Body of pancreas (tissue), 4 donors: ENCODE results near the gene ADAMTS17. TPM values are rescaled to one million over a fixed set of nuclear protein-coding genes. Genes with fewer than 3 reads are reported as not detected.

Experiments
- ATAC-seq: fragments of 150-250 bp; one replicate; pipeline ENCODE4 v1.9.1; 2016
- DNase-seq, 4 donors: peaks; one replicate each; pipeline ENCODE4 v3.0.0-alpha.2; 2019
- H3K27ac ChIP-seq, 4 donors: fragments of 200-600 bp; sonication (generic); 1 replicate in 3 of 4; 2 replicates in 1 of 4; pipeline versions ENCODE4 v1.5.1 to v1.6.1; 2016 to 2019; ENCODE audit warnings: mild to moderate bottlenecking in 1 of 4, mixed read lengths in 1 of 4, moderate library complexity in 1 of 4
- H3K27me3 ChIP-seq, 2 donors: fragments of 200-600 bp; sonication (generic); one replicate each; pipeline ENCODE4 v1.6.0; 2016; ENCODE audit warnings: mild to moderate bottlenecking in 1 of 2
- H3K36me3 ChIP-seq, 2 donors: fragments of 200-600 bp; sonication (generic); replicated peaks in 1 of 2; 2 replicates each; pipeline ENCODE4 v1.5.1; 2016; ENCODE audit warnings: low read depth in 2 of 2; ENCODE audit not compliant: insufficient read depth in 1 of 2
- H3K4me1 ChIP-seq: fragments of 200-600 bp; sonication (generic); one replicate; pipeline ENCODE4 v1.6.0; 2016
- H3K4me3 ChIP-seq, 2 donors: fragments of 200-600 bp; sonication (generic); 1 replicate in 1 of 2; 2 replicates in 1 of 2; pipeline ENCODE4 v1.5.1; 2016 to 2019
- H3K9me3 ChIP-seq, 3 donors: fragments of 200-600 bp; sonication (generic); 1 replicate in 2 of 3; 2 replicates in 1 of 3; pipeline ENCODE4 v1.5.1; 2016
- CTCF ChIP-seq, 7 experiments: fragments of 450-650 bp in 4 of 7; fragments of 200-600 bp in 3 of 7; sonication (generic) in 3 of 7; IDR thresholded peaks; one replicate each; pipeline ENCODE4 v1.5.1; 2016 to 2019; ENCODE audit warnings: antibody characterized with exemption in 7 of 7
- POLR2A ChIP-seq, 3 donors: fragments of 450-650 bp; IDR thresholded peaks; one replicate each; pipeline ENCODE4 v1.6.1; 2016; ENCODE audit warnings: antibody characterized with exemption in 3 of 3, mild to moderate bottlenecking in 2 of 3
- WGBS, 2 donors: methylation state at CpG; one replicate each; pipeline ENCODE4 v1.1.5; 2017; 5-methylcytosine and 5-hydroxymethylcytosine counted together
- intact Hi-C: fragments of 100-400 bp; cut with DNase I; formaldehyde crosslinking; loops from one replicate; pipeline ENCODE4 v1.15.1; 2023
- total RNA-seq, 2 donors: library from RNA; depleted of rRNA; stranded (reverse); fragments of >200 nt; gene quantifications; one replicate each; pipeline ENCODE4 v1.1.0, GENCODE V29; 2016

Gene ADAMTS17
- total RNA-seq, 2 donors from 2014 or later = 24.6 to 26.0 TPM

GRCh38 chr15:100032358-100033085 lies 309.3 kb downstream of the ADAMTS17 start:
- WGBS, 2 donors = 76 to 80% methylated on average over 10 of the region's 10 CpGs
- no peaks in the 10 kb centered on the region for H3K9me3 ChIP-seq
- H3K4me1 ChIP-seq = peaks cover 67% of the 10 kb centered on the region
- no peak for TF ChIP-seq POLR2A (IDR thresholded peaks at IDR 0.05)
- H3K27me3 ChIP-seq = no peaks in the 10 kb centered on the region
- peak in 1 of 4 donors; percentile 22 for DNase-seq
- ATAC-seq = no peak
- no peak overlapping the region for H3K4me3 ChIP-seq
- H3K27ac ChIP-seq = peak overlapping the region in 3 of 4 donors; percentile 51 to 83 (median 72)
- intact Hi-C loops = no loop called here
- H3K36me3 ChIP-seq = no peaks in the 10 kb centered on the region

GRCh38 chr15:100031665-100032357 lies 310.0 kb downstream of the ADAMTS17 start:
- intact Hi-C loops = no loop called here
- H3K36me3 ChIP-seq = no peaks in the 10 kb centered on the region
- TF ChIP-seq POLR2A (IDR thresholded peaks at IDR 0.05) (no peak), CTCF (IDR thresholded peaks at IDR 0.05) (no peak)
- WGBS, 2 donors = 61 to 65% methylated on average over 10 of the region's 10 CpGs
- DNase-seq = peak in 2 of 4 donors; percentile 13 to 27
- H3K9me3 ChIP-seq = no peaks in the 10 kb centered on the region
- no peaks in the 10 kb centered on the region for H3K27me3 ChIP-seq
- peaks cover 67% of the 10 kb centered on the region for H3K4me1 ChIP-seq
- H3K27ac ChIP-seq = peak overlapping the region in 3 of 4 donors; percentile 51 to 83 (median 72)
- H3K4me3 ChIP-seq = no peak overlapping the region
- ATAC-seq = peak; percentile 43

GRCh38 chr15:100030586-100031229 lies 311.1 kb downstream of the ADAMTS17 start:
- no peak for DNase-seq
- ATAC-seq = no peak
- intact Hi-C loops = no loop called here
- peaks cover 67% of the 10 kb centered on the region for H3K4me1 ChIP-seq
- H3K9me3 ChIP-seq = no peaks in the 10 kb centered on the region
- H3K36me3 ChIP-seq = no peaks in the 10 kb centered on the region
- 87 to 88% methylated on average over 9 of the region's 9 CpGs for WGBS, 2 donors
- peak overlapping the region in 1 of 4 donors; percentile 19 for H3K27ac ChIP-seq
- no peak overlapping the region for H3K4me3 ChIP-seq
- TF ChIP-seq CTCF (IDR thresholded peaks at IDR 0.05) = no peak
- no peak for TF ChIP-seq POLR2A (IDR thresholded peaks at IDR 0.05)
- no peaks in the 10 kb centered on the region for H3K27me3 ChIP-seq

- Histone ChIP-seq H3K27me3 (no peaks in the 10 kb centered on the region), H3K9me3 (no peaks in the 10 kb centered on the region), H3K36me3 (no peaks in the 10 kb centered on the region), H3K4me3 (no peak overlapping the region), H3K4me1 (peaks cover 66% of the 10 kb centered on the region), H3K27ac (peak overlapping the region in 2 of 4 donors; percentile 47 to 48)
- peak in 3 of 4 donors; percentile 19 to 51 (median 35) for DNase-seq
- TF ChIP-seq CTCF (IDR thresholded peaks at IDR 0.05) (no peak), POLR2A (IDR thresholded peaks at IDR 0.05) (no peak)
- no peak for ATAC-seq
- 53 to 62% methylated on average over 9 of the region's 9 CpGs for WGBS, 2 donors
- intact Hi-C loops = no loop called here
Observed at GRCh38 chr15:100029868-100030479, 311.8 kb downstream of the ADAMTS17 start.

GRCh38 chr15:100029045-100029444 lies 312.7 kb downstream of the ADAMTS17 start:
- WGBS, 2 donors = 60 to 62% methylated on average over 3 of the region's 3 CpGs
- Histone ChIP-seq H3K27me3 (no peaks in the 10 kb centered on the region), H3K4me1 (peaks cover 56% of the 10 kb centered on the region), H3K36me3 (no peaks in the 10 kb centered on the region), H3K9me3 (no peaks in the 10 kb centered on the region), H3K27ac (peak overlapping the region in 1 of 4 donors; percentile 47), H3K4me3 (no peak overlapping the region)
- intact Hi-C loops = no loop called here
- DNase-seq (no peak), ATAC-seq (no peak)
- no peak for TF ChIP-seq CTCF (IDR thresholded peaks at IDR 0.05)
- no peak for TF ChIP-seq POLR2A (IDR thresholded peaks at IDR 0.05)
